GM12874 (cell line): Measurements from ENCODE around the gene GULP1.

Experiments
- TF ChIP-seq, protein P1 (sequence below): IDR thresholded peaks from 2 replicates; pipeline ENCODE4 v1.5.1; 2011; ENCODE audit warnings: low read depth, mild to moderate bottlenecking, control low read depth, low read length, moderate library complexity; ENCODE audit not compliant: insufficient read depth

GULP1 gene

GRCh38 chr2:188443207-188443606 lies 151.5 kb downstream of the GULP1 start:
- TF ChIP-seq, protein P1, sequence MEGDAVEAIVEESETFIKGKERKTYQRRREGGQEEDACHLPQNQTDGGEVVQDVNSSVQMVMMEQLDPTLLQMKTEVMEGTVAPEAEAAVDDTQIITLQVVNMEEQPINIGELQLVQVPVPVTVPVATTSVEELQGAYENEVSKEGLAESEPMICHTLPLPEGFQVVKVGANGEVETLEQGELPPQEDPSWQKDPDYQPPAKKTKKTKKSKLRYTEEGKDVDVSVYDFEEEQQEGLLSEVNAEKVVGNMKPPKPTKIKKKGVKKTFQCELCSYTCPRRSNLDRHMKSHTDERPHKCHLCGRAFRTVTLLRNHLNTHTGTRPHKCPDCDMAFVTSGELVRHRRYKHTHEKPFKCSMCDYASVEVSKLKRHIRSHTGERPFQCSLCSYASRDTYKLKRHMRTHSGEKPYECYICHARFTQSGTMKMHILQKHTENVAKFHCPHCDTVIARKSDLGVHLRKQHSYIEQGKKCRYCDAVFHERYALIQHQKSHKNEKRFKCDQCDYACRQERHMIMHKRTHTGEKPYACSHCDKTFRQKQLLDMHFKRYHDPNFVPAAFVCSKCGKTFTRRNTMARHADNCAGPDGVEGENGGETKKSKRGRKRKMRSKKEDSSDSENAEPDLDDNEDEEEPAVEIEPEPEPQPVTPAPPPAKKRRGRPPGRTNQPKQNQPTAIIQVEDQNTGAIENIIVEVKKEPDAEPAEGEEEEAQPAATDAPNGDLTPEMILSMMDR = no peak

DNA sequence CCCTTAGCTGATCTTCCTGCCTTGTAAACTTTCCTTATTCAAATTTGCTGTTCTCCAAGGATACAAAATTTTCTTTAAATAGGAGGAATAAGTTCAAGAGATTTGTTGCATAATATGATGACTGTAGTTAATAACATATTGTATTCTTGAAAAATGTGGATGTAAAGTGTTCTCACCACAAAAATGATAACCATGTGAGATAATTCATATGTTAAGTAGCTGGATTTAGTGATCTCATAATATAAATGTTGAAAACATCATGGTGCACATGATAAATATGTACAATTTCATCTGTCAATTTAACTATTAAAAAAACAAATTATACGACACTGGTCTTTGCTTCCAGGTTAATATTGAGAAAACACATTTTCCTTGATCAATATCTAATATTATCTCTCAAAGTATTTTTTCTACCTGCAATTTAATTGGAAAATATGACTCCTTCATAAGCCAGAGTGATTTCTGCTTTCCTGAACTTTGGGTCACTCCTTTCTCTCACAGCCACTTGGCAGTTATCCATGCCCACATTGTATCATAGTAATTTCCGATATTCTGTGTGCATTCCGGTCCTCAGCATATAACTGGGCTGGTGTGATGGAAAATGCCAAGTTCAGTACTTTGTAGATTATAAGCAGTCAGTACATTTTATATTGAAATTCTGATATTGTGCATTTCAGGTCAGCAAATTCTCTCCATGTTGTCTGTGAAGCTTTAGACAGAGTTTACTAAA lies 152.6 kb downstream of the GULP1 start:
- TF ChIP-seq, protein P1 = no peak

DNA sequence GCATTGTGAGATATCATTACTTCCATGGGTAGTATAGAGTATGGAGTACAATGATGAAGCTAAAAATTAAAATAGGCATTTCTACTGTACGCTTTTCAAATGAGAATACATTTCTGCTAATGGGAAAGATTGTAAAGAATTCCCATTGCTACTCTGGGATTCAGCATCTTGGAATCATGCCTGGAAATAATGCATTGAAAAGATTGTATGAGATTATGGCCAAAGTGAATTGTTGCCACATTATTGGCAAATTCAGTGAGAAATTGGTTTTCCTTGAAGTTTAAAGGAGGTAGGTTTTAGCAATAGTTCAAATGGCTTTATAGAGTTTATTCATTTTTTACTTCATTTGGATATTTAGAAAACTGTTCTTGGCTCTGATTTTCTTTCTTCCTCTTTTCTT lies 157.9 kb downstream of the GULP1 start:
- TF ChIP-seq, protein P1 = no peak

- TF ChIP-seq, protein P1 = no peak
Measured at GRCh38 chr2:188449971-188450370, 158.3 kb downstream of the GULP1 start.

GRCh38 chr2:188450732-188451483 lies 159.2 kb downstream of the GULP1 start:
- TF ChIP-seq, protein P1 = no peak

DNA sequence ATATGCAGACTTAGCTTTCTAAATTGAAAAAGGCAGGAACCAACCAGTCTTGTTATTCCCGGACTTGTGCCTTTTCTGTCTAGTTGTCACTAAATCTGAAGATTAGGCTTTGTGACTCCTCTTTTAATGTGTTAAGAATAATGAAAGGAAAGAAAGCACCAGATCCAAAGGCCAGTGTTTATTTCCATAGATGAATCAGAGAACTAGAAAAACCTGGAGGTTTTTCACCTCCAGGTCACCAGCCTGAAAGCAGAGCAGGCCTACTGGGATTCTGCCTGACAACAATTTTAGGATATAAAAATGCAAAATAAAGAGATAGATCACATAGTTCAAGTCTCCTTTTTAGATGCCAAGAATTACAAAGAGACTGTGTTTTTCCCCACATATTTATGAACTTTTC lies 160.4 kb downstream of the GULP1 start:
- TF ChIP-seq, protein P1 = no peak

- TF ChIP-seq, protein P1 = peak; percentile 35; the same call in 1 of the 2 replicates
Measured at GRCh38 chr2:188456114-188456909, 164.6 kb downstream of the GULP1 start.
